Neural cell (in vitro differentiated cells): Measurements from ENCODE around the gene RLN3. TPM values are rescaled to one million over a fixed set of nuclear protein-coding genes. Genes with fewer than 3 reads are reported as not detected.

Source experiments
- H2AFZ ChIP-seq: fragments of 200-600, 300-800 bp; sonication (generic), shearing (Covaris generic); 2 replicates; pipeline ENCODE4 v1.6.0; 2014; ENCODE audit warnings: low read depth, mild to moderate bottlenecking, antibody characterized with exemption, low read length, moderate library complexity
- H3F3A ChIP-seq: fragments of 200-600 bp; shearing (Covaris generic); 2 replicates; pipeline ENCODE4 v1.6.1; 2016; ENCODE audit warnings: mild to moderate bottlenecking, moderate library complexity, mixed read lengths, antibody characterized with exemption, low read length; ENCODE audit not compliant: insufficient read depth, poor library complexity, severe bottlenecking
- H3K27ac ChIP-seq: fragments of 200-600, 300-800 bp; sonication (generic), shearing (Covaris generic); 2 replicates; pipeline ENCODE4 v1.5.1; 2014; ENCODE audit warnings: mild to moderate bottlenecking, low read length, moderate library complexity
- H3K27me3 ChIP-seq: fragments of 300-800, 200-600 bp; sonication (generic), shearing (Covaris generic); 2 replicates; pipeline ENCODE4 v1.6.0; 2014; ENCODE audit warnings: mild to moderate bottlenecking, low read depth, low read length, moderate library complexity; ENCODE audit not compliant: insufficient read depth
- H3K36me3 ChIP-seq: fragments of 300-800, 200-600 bp; sonication (generic), shearing (Covaris generic); 2 replicates; pipeline ENCODE4 v1.5.1; 2014; ENCODE audit warnings: mild to moderate bottlenecking, antibody characterized with exemption, low read length, moderate library complexity; ENCODE audit not compliant: insufficient read depth
- H3K4me2 ChIP-seq: fragments of 300-800, 200-600 bp; sonication (generic), shearing (Covaris generic); 2 replicates; pipeline ENCODE4 v1.6.0; 2014; ENCODE audit warnings: mild to moderate bottlenecking, low read length
- H3K4me3 ChIP-seq: fragments of 300-800, 200-600 bp; sonication (generic), shearing (Covaris generic); 2 replicates; pipeline ENCODE4 v1.5.1; 2014; ENCODE audit warnings: mild to moderate bottlenecking, low read length, moderate library complexity
- H3K79me2 ChIP-seq: fragments of 200-600 bp; shearing (Covaris generic); replicated peaks from 2 replicates; pipeline ENCODE4 v1.6.0; 2014; ENCODE audit warnings: mild to moderate bottlenecking, low read length, moderate library complexity; ENCODE audit not compliant: insufficient read depth
- H3K9ac ChIP-seq: fragments of 300-800, 200-600 bp; sonication (generic), shearing (Covaris generic); 2 replicates; pipeline ENCODE4 v1.6.1; 2016; ENCODE audit warnings: mild to moderate bottlenecking, low read length, mixed read lengths
- H3K9me2 ChIP-seq: fragments of 200-600 bp; shearing (Covaris generic); 2 replicates; pipeline ENCODE4 v1.6.1; 2016; ENCODE audit warnings: mild to moderate bottlenecking, low read length, mixed read lengths; ENCODE audit not compliant: insufficient read depth
- H3K9me3 ChIP-seq: fragments of 200-600, 300-800 bp; sonication (generic), shearing (Covaris generic); 2 replicates; pipeline ENCODE4 v1.6.1; 2016; ENCODE audit warnings: mild to moderate bottlenecking, mixed run types, low read length, moderate library complexity, mixed read lengths
- H4K20me1 ChIP-seq: fragments of 200-600 bp; shearing (Covaris generic); 2 replicates; pipeline ENCODE4 v1.6.1; 2016; ENCODE audit warnings: mild to moderate bottlenecking, mixed run types; ENCODE audit not compliant: insufficient read depth
- CTCF ChIP-seq: fragments of 450-650 bp; IDR thresholded peaks from 2 replicates; pipeline ENCODE4 v1.5.1; 2014; ENCODE audit warnings: antibody characterized with exemption, mild to moderate bottlenecking, moderate library complexity; ENCODE audit not compliant: poor library complexity, severe bottlenecking
- EP300 ChIP-seq: fragments of 450-650 bp; conservative IDR thresholded peaks from 2 replicates; pipeline ENCODE4 v1.6.1; 2014; ENCODE audit warnings: antibody characterized with exemption, mild to moderate bottlenecking, moderate library complexity; ENCODE audit not compliant: poor library complexity, severe bottlenecking
- EZH2 ChIP-seq: fragments of 200-600, 300-800 bp; shearing (Covaris generic), sonication (generic); IDR thresholded peaks from 2 replicates; pipeline ENCODE4 v1.6.1; 2014; ENCODE audit warnings: antibody characterized with exemption, low read length, borderline replicate concordance, mild to moderate bottlenecking; ENCODE audit not compliant: insufficient read depth, poor library complexity, severe bottlenecking
- MXI1 ChIP-seq: fragments of 450-650 bp; conservative IDR thresholded peaks from 2 replicates; pipeline ENCODE4 v1.6.1; 2014; ENCODE audit warnings: antibody characterized with exemption, mild to moderate bottlenecking; ENCODE audit not compliant: poor library complexity, severe bottlenecking
- POLR2AphosphoS5 ChIP-seq: IDR thresholded peaks from 2 replicates; pipeline ENCODE4 v1.6.1; 2012
- RAD21 ChIP-seq: fragments of 450-650 bp; conservative IDR thresholded peaks from 2 replicates; pipeline ENCODE4 v1.6.1; 2014; ENCODE audit warnings: antibody characterized with exemption, mild to moderate bottlenecking, moderate library complexity
- REST ChIP-seq: IDR thresholded peaks from 2 replicates; pipeline ENCODE4 v1.6.1; 2012; ENCODE audit warnings: borderline replicate concordance
- SMC3 ChIP-seq: fragments of 450-650 bp; conservative IDR thresholded peaks from 2 replicates; pipeline ENCODE4 v1.6.1; 2014; ENCODE audit warnings: antibody characterized with exemption, mild to moderate bottlenecking, moderate library complexity; ENCODE audit not compliant: poor library complexity
- TAF1 ChIP-seq: IDR thresholded peaks from 2 replicates; pipeline ENCODE4 v1.6.1; 2012; ENCODE audit warnings: low read depth
- polyA plus RNA-seq: library from polyadenylated mRNA; depleted of rRNA; stranded (reverse); fragments of >200 nt; gene quantifications from 2 replicates; pipeline ENCODE4 v1.2.3, GENCODE V29; 2014

RLN3 gene
- polyA plus RNA-seq, 1 donor from 2014 or later, result not detected

- H3K9me3 ChIP-seq, result no peaks in the 10 kb centered on the region
- no peaks in the 10 kb centered on the region for H3K79me2 ChIP-seq
- H3K27me3 ChIP-seq, result no peaks in the 10 kb centered on the region
- H2AFZ ChIP-seq, result no peak overlapping the region
- TF ChIP-seq MXI1, result no peak
- no peak overlapping the region for H3K4me3 ChIP-seq
- no peaks in the 10 kb centered on the region for H3F3A ChIP-seq
- no peak overlapping the region for H3K9ac ChIP-seq
- no peak overlapping the region for H3K27ac ChIP-seq
- no peaks in the 10 kb centered on the region for H4K20me1 ChIP-seq
- H3K4me2 ChIP-seq, result no peak overlapping the region
- H3K9me2 ChIP-seq, result no peaks in the 10 kb centered on the region
- H3K36me3 ChIP-seq, result no peaks in the 10 kb centered on the region
Measured at GRCh38 chr19:14066134-14066533, 38.2 kb downstream of the RLN3 start.

- Histone ChIP-seq H3K27me3 (peaks cover 15% of the 10 kb centered on the region), H3K36me3 (no peaks in the 10 kb centered on the region), H3K9me2 (no peaks in the 10 kb centered on the region), H3K9ac (no peak overlapping the region), H3K27ac (no peak overlapping the region), H2AFZ (no peak overlapping the region), H3K9me3 (no peaks in the 10 kb centered on the region), H3F3A (no peaks in the 10 kb centered on the region), H3K4me3 (no peak overlapping the region), H3K79me2 (no peaks in the 10 kb centered on the region), H4K20me1 (no peaks in the 10 kb centered on the region), H3K4me2 (no peak overlapping the region)
- TF ChIP-seq MXI1 (no peak), CTCF (no peak), EP300 (no peak), TAF1 (no peak), POLR2AphosphoS5 (no peak), REST (no peak), RAD21 (no peak), EZH2 (no peak), SMC3 (no peak)
Measured at GRCh38 chr19:14070268-14071050, 42.5 kb downstream of the RLN3 start.
